HG02759 (cell line): ENCODE results near the gene SIAE.
"Not testable (repeated sequence)": the region's sequence is repeated elsewhere in the genome, so short reads cannot be mapped to it uniquely, and the experiment has no call there.

Experiments
- ATAC-seq: cut with Tn5 transposase; IDR thresholded peaks from one replicate; pipeline ENCODE4 v1.9.1; 2021; ENCODE audit warnings: mild to moderate bottlenecking, moderate library complexity; ENCODE audit not compliant: unreplicated experiment

The SIAE gene

GRCh38 chr11:124623861-124624525 is 49.5 kb downstream of the SIAE start:
- ATAC-seq = no peak

GRCh38 chr11:124622531-124623451 is 50.7 kb downstream of the SIAE start, which contains the start of gene TBRG1:
Gene TBRG1, plus strand, starts transcription at chr11:124622864. Its CDS starts 220 bp downstream, at chr11:124623084.
- peak; percentile 98 for ATAC-seq

- ATAC-seq = no peak
Observed at GRCh38 chr11:124618863-124619262, 54.7 kb downstream of the SIAE start.

GRCh38 chr11:124612567-124613246 is 60.8 kb downstream of the SIAE start:
- no peak for ATAC-seq

- ATAC-seq = no peak
Observed at GRCh38 chr11:124612045-124612444, 61.5 kb downstream of the SIAE start.

GRCh38 chr11:124611064-124611463 is 62.5 kb downstream of the SIAE start, which contains the start of gene PANX3:
Gene PANX3, plus strand, starts transcription at chr11:124611428. Its CDS starts 129 bp downstream, at chr11:124611557.
- ATAC-seq = no peak

GRCh38 chr11:124610295-124610694 is 63.2 kb downstream of the SIAE start:
- no peak for ATAC-seq

- no peak for ATAC-seq
Observed at GRCh38 chr11:124608147-124608546, 65.4 kb downstream of the SIAE start.

- no peak for ATAC-seq
Observed at GRCh38 chr11:124605719-124606118, 67.8 kb downstream of the SIAE start.

- not testable (repeated sequence) for ATAC-seq
Observed at GRCh38 chr11:124602723-124603122, 70.8 kb downstream of the SIAE start.

GRCh38 chr11:124602193-124602592 is 71.3 kb downstream of the SIAE start:
- no peak for ATAC-seq

- no peak for ATAC-seq
Observed at GRCh38 chr11:124600621-124601320, 72.8 kb downstream of the SIAE start.

- ATAC-seq = no peak
Observed at GRCh38 chr11:124597626-124598025, 75.9 kb downstream of the SIAE start.

- ATAC-seq = no peak
Observed at GRCh38 chr11:124595302-124595701, 78.2 kb downstream of the SIAE start.

- ATAC-seq = no peak
Observed at GRCh38 chr11:124592627-124593026, 80.9 kb downstream of the SIAE start.

GRCh38 chr11:124591430-124591829 is 82.1 kb downstream of the SIAE start:
- ATAC-seq = no peak

GRCh38 chr11:124586238-124586860 is 87.2 kb downstream of the SIAE start:
- ATAC-seq = peak; percentile 53

- ATAC-seq = no peak
Observed at GRCh38 chr11:124584681-124585372, 88.7 kb downstream of the SIAE start.

- ATAC-seq = no peak
Observed at GRCh38 chr11:124583781-124584180, 89.8 kb downstream of the SIAE start.
